CD14-positive monocyte (primary cell): ENCODE measurements around the gene SRGAP2C. TPM values are rescaled to one million over a fixed set of nuclear protein-coding genes. Genes with fewer than 3 reads are reported as not detected.
"Not testable (repeated sequence)": the region's sequence is repeated elsewhere in the genome, so short reads cannot be mapped to it uniquely, and the experiment has no call there.

Source experiments
- DNase-seq, 3 donors: peaks; one replicate each; pipeline ENCODE4 v3.0.0-alpha.2; 2011 to 2022
- H2AFZ ChIP-seq: 2 replicates; pipeline ENCODE4 v1.6.0; 2012; ENCODE audit warnings: mild to moderate bottlenecking, low read depth, low read length, inconsistent platforms; ENCODE audit not compliant: insufficient read depth, poor library complexity, severe bottlenecking
- H3K27ac ChIP-seq, 2 donors: 1 replicate in 1 of 2; 2 replicates in 1 of 2; pipeline ENCODE4 v1.5.1; 2012 to 2013; ENCODE audit warnings: low read length in 2 of 2, control low read depth in 1 of 2, inconsistent platforms in 1 of 2, low read depth in 1 of 2, mild to moderate bottlenecking in 1 of 2
- H3K27me3 ChIP-seq, 2 donors: one replicate each; pipeline versions ENCODE4 v1.6.0 to v1.6.1; 2011 to 2013; ENCODE audit warnings: low read length in 2 of 2; ENCODE audit not compliant: control insufficient read depth in 2 of 2, insufficient read depth in 2 of 2
- H3K36me3 ChIP-seq, 2 donors: replicated peaks in 1 of 2; 1 replicate in 1 of 2; 2 replicates in 1 of 2; pipeline versions ENCODE4 v1.5.1 to v1.6.1; 2012 to 2013; ENCODE audit warnings: low read length in 2 of 2, control low read depth in 1 of 2, inconsistent platforms in 1 of 2, mild to moderate bottlenecking in 1 of 2; ENCODE audit not compliant: insufficient read depth in 2 of 2, control insufficient read depth in 1 of 2
- H3K4me1 ChIP-seq, 2 donors: 1 replicate in 1 of 2; 2 replicates in 1 of 2; pipeline versions ENCODE4 v1.5.1 to v1.6.1; 2012 to 2013; ENCODE audit warnings: low read length in 2 of 2, control low read depth in 1 of 2, inconsistent platforms in 1 of 2, mild to moderate bottlenecking in 1 of 2, moderate library complexity in 1 of 2; ENCODE audit not compliant: insufficient read depth in 2 of 2, control insufficient read depth in 1 of 2
- H3K4me2 ChIP-seq: replicated peaks from 2 replicates; pipeline ENCODE3; 2012; ENCODE audit warnings: low read length, moderate library complexity, mild to moderate bottlenecking; ENCODE audit not compliant: poor library complexity, severe bottlenecking; ENCODE audit errors: extremely low read depth
- H3K4me3 ChIP-seq, 3 experiments: fragments of 200-600 bp in 1 of 3; sonication (generic) in 1 of 3; replicated peaks in 1 of 3; 1 replicate in 2 of 3; 2 replicates in 1 of 3; pipeline ENCODE4 v1.5.1; 2011 to 2013; ENCODE audit warnings: low read length in 3 of 3, mild to moderate bottlenecking in 3 of 3, control low read depth in 2 of 3, low read depth in 2 of 3, inconsistent platforms in 1 of 3, moderate library complexity in 1 of 3
- H3K79me2 ChIP-seq: 2 replicates; pipeline ENCODE4 v1.6.0; 2012; ENCODE audit warnings: mild to moderate bottlenecking, control low read depth, inconsistent platforms, low read length, moderate library complexity; ENCODE audit not compliant: insufficient read depth
- H3K9ac ChIP-seq: 2 replicates; pipeline ENCODE4 v1.6.0; 2017; ENCODE audit warnings: low read length, mild to moderate bottlenecking; ENCODE audit not compliant: insufficient read depth, poor library complexity, severe bottlenecking
- H3K9me3 ChIP-seq, 2 donors: replicated peaks in 1 of 2; 1 replicate in 1 of 2; 2 replicates in 1 of 2; pipeline versions ENCODE4 v1.5.1 to v1.6.1; 2012 to 2013; ENCODE audit warnings: low read length in 2 of 2, control low read depth in 1 of 2; ENCODE audit not compliant: control insufficient read depth in 1 of 2, insufficient read depth in 1 of 2
- H4K20me1 ChIP-seq: 2 replicates; pipeline ENCODE4 v1.6.0; 2012; ENCODE audit warnings: mild to moderate bottlenecking, low read length, control low read depth, moderate library complexity; ENCODE audit not compliant: insufficient read depth
- H3K27ac Mint-ChIP-seq, 7 donors: one replicate each; pipeline ENCODE4 v1.8.0; 2020; ENCODE audit warnings: mild to moderate bottlenecking in 7 of 7, mixed read lengths in 7 of 7, moderate library complexity in 6 of 7, inconsistent platforms in 2 of 7
- H3K27me3 Mint-ChIP-seq, 3 donors: one replicate each; pipeline ENCODE4 v1.8.0; 2021 to 2022; ENCODE audit warnings: low read depth in 3 of 3, mild to moderate bottlenecking in 3 of 3, mixed read lengths in 3 of 3, moderate library complexity in 3 of 3, inconsistent platforms in 1 of 3
- H3K36me3 Mint-ChIP-seq, 2 donors: one replicate each; pipeline ENCODE4 v1.8.0; 2020; ENCODE audit warnings: mixed read lengths in 2 of 2, inconsistent platforms in 1 of 2, mild to moderate bottlenecking in 1 of 2
- H3K4me1 Mint-ChIP-seq: one replicate; pipeline ENCODE4 v1.8.0; 2020; ENCODE audit warnings: mild to moderate bottlenecking, mixed read lengths
- H3K4me3 Mint-ChIP-seq, 2 donors: one replicate each; pipeline ENCODE4 v1.8.0; 2020; ENCODE audit warnings: mild to moderate bottlenecking in 2 of 2, mixed read lengths in 2 of 2, moderate library complexity in 1 of 2
- H3K9me3 Mint-ChIP-seq, 7 donors: one replicate each; pipeline ENCODE4 v1.8.0; 2020 to 2022; ENCODE audit warnings: mixed read lengths in 7 of 7, mild to moderate bottlenecking in 6 of 7, moderate library complexity in 6 of 7, inconsistent platforms in 2 of 7
- WGBS: methylation state at CpG from one replicate; pipeline ENCODE4 v1.1.5; 2013; ENCODE audit warnings: missing lambda C conversion rate; ENCODE audit not compliant: insufficient coverage; 5-methylcytosine and 5-hydroxymethylcytosine counted together
- intact Hi-C, 2 donors: fragments of 100-400 bp; cut with micrococcal nuclease; formaldehyde crosslinking; loops; one replicate each; pipeline versions ENCODE4 v1.15.0 to v1.15.1; 2023
- polyA plus RNA-seq, 3 donors: library from polyadenylated mRNA; depleted of rRNA in 1 of 3; unstranded in 2 of 3; stranded (reverse) in 1 of 3; fragments of 300-500 nt in 2 of 3; fragments of >200 nt in 1 of 3; fragmentation: Illumina TruSeq in 2 of 3; gene quantifications; 1 replicate in 2 of 3; 2 replicates in 1 of 3; pipeline ENCODE4 v1.2.3, GENCODE V29; 2012 to 2021

Gene SRGAP2C
- polyA plus RNA-seq, 3 donors: 3.7 to 13.5 (median 5.4) TPM

DNA sequence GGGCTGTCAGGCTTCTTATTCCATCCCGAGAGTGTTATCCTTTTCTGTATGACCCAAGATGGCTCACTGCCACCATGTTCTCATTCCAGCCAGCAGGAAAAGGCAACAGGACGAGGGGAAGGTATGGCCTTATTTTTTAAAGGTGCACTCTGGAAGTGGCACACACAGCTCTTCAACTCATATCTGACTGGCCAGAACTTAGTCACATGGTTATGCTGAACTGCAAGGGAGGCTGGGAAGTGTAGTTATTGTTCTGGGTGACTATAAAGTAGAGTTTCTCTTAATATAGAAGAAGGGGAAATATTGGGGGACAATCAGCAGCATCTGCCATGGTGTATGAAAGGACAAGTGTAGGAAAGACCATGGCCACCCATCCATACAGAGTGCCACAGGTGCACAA lies 107.8 kb downstream of the SRGAP2C start:
- H3K27ac ChIP-seq, intact Hi-C loops: not testable (repeated sequence)

GRCh38 chr1:121293263-121294204 lies 108.8 kb downstream of the SRGAP2C start:
- H3K36me3 ChIP-seq, H3K27me3 ChIP-seq, intact Hi-C loops, H3K9me3 Mint-ChIP-seq, H3K4me2 ChIP-seq, H3K9me3 ChIP-seq, H3K4me1 Mint-ChIP-seq, H3K36me3 Mint-ChIP-seq, H4K20me1 ChIP-seq, H3K27ac ChIP-seq, H3K9ac ChIP-seq, H3K79me2 ChIP-seq, H3K4me3 ChIP-seq, H3K4me3 Mint-ChIP-seq, DNase-seq, H2AFZ ChIP-seq, H3K27ac Mint-ChIP-seq, H3K27me3 Mint-ChIP-seq, H3K4me1 ChIP-seq: not testable (repeated sequence)
- no CpG with 5 or more reads among the region's 11 CpGs for WGBS

More for the DNA sequence above, 107.8 kb downstream of the SRGAP2C start:
- H3K9me3 Mint-ChIP-seq, H2AFZ ChIP-seq, H3K4me3 ChIP-seq, H3K27me3 Mint-ChIP-seq, H3K27me3 ChIP-seq, H3K27ac Mint-ChIP-seq, DNase-seq, H3K79me2 ChIP-seq, H3K9me3 ChIP-seq, H3K9ac ChIP-seq, H3K4me2 ChIP-seq, H3K4me1 ChIP-seq, H3K4me1 Mint-ChIP-seq, H4K20me1 ChIP-seq, H3K36me3 Mint-ChIP-seq, H3K36me3 ChIP-seq, H3K4me3 Mint-ChIP-seq: not testable (repeated sequence)
- no CpG with 5 or more reads among the region's 2 CpGs for WGBS

DNA sequence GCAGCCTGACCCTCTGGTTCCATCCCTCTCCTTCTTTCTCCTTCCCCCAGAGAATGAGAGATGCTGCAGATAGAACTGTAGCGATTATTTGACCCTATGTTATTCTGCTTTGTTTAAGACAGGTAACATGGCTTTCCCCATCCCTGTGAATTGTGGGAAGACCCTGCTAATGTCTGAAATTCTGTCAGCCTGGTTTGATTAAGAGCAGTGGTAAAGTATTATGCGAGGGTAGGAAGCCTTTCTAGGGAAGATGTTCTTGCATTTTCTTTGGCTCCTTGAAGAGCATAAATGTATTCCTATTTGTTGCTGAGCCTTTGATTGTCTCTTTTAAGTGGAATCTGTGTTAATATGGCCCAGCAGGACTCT lies 109.4 kb downstream of the SRGAP2C start:
- H3K4me3 ChIP-seq, H3K27ac Mint-ChIP-seq, H3K36me3 Mint-ChIP-seq, H3K4me3 Mint-ChIP-seq, H3K9me3 ChIP-seq, H3K27me3 ChIP-seq, H3K4me1 ChIP-seq, H4K20me1 ChIP-seq, H3K27me3 Mint-ChIP-seq, H2AFZ ChIP-seq, H3K79me2 ChIP-seq, H3K27ac ChIP-seq, H3K9me3 Mint-ChIP-seq, H3K4me1 Mint-ChIP-seq, intact Hi-C loops, DNase-seq, H3K9ac ChIP-seq, H3K4me2 ChIP-seq, H3K36me3 ChIP-seq: not testable (repeated sequence)
- no CpG with 5 or more reads among the region's 2 CpGs for WGBS

DNA sequence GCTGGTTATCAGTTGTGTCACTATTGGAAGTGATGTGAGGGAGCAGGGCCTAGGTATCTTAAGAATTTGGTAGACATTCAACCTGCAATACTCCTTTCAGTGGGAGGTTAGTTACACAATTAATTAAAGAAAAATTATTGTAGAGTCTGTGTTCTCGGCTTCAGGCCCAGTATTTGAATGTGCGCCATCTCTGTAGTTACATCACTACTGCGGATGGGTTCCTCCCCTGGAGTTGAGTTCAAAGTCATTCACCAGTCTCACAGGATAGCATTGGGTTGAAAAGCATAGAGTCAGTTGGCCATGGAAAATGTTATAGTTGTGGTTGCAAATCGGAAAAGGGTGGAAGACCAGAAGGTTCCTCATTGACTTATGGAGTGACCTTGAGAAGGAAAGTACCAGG lies 111.8 kb downstream of the SRGAP2C start:
- H3K4me3 Mint-ChIP-seq, H3K79me2 ChIP-seq, DNase-seq, H3K27me3 ChIP-seq, H3K4me1 ChIP-seq, H2AFZ ChIP-seq, H3K27ac ChIP-seq, H3K27me3 Mint-ChIP-seq, H3K36me3 Mint-ChIP-seq, H4K20me1 ChIP-seq, H3K27ac Mint-ChIP-seq, H3K36me3 ChIP-seq, H3K9ac ChIP-seq, H3K4me2 ChIP-seq, intact Hi-C loops, H3K4me3 ChIP-seq, H3K4me1 Mint-ChIP-seq, H3K9me3 ChIP-seq, H3K9me3 Mint-ChIP-seq: not testable (repeated sequence)
- no CpG with 5 or more reads among the region's 4 CpGs for WGBS
